ENCODE results near the gene NOL4L.

DNA sequence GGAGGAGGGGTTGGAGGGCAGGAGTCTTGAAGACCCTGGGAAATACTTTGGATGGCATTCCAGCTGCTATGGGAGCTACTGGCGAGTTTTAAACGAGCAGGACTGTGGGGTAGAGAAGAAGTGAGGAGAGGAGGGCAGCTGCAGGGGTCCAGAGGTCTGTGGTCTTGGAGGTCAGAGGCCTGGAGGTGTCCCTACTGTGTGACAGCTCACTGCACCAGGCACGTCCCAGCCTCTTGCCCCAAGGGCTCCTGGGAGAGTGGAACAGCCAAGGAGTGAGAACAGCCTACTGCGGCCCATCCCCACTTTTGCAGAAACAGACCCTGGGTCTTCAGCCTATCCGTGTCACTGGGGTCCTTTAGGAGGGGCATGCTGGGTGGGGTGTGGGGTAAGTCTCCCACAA, 2.9 kb upstream of the NOL4L start:
- TF ChIP-seq, protein P1, sequence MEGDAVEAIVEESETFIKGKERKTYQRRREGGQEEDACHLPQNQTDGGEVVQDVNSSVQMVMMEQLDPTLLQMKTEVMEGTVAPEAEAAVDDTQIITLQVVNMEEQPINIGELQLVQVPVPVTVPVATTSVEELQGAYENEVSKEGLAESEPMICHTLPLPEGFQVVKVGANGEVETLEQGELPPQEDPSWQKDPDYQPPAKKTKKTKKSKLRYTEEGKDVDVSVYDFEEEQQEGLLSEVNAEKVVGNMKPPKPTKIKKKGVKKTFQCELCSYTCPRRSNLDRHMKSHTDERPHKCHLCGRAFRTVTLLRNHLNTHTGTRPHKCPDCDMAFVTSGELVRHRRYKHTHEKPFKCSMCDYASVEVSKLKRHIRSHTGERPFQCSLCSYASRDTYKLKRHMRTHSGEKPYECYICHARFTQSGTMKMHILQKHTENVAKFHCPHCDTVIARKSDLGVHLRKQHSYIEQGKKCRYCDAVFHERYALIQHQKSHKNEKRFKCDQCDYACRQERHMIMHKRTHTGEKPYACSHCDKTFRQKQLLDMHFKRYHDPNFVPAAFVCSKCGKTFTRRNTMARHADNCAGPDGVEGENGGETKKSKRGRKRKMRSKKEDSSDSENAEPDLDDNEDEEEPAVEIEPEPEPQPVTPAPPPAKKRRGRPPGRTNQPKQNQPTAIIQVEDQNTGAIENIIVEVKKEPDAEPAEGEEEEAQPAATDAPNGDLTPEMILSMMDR (IDR thresholded peaks at IDR 0.05) = no peak
- TF ChIP-seq EZH2 (IDR thresholded peaks at IDR 0.05) (no peak), EZH2phosphoT487 (IDR thresholded peaks at IDR 0.05) (no peak)

Data from neural progenitor cell (in vitro differentiated cells).